Measurements from ENCODE around the gene ACTA1. TPM values are rescaled to one million over a fixed set of nuclear protein-coding genes. Genes with fewer than 3 reads are reported as not detected.

ACTA1 gene
- total RNA-seq, 4 donors from 2014 or later: not detected

DNA sequence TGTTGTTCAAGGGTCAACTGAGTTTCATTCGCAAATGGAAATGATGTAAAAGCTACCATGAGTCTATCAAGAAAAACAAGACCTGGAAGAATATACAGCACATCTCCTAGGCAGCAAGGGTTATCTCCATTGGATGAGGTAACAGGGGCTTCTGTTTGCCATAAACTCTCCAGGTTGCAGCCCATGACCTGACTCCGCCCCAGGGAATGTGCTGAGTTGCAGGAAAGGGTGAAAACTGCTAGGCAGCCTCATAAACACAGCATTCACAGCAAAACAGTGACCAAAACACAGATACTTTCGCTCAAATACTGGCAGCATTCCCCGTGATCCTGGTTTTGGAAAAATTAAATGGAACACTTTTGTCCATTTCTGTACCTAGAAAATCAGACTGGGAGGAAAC, 20.2 kb upstream of the ACTA1 start:
- TF ChIP-seq, protein P1, sequence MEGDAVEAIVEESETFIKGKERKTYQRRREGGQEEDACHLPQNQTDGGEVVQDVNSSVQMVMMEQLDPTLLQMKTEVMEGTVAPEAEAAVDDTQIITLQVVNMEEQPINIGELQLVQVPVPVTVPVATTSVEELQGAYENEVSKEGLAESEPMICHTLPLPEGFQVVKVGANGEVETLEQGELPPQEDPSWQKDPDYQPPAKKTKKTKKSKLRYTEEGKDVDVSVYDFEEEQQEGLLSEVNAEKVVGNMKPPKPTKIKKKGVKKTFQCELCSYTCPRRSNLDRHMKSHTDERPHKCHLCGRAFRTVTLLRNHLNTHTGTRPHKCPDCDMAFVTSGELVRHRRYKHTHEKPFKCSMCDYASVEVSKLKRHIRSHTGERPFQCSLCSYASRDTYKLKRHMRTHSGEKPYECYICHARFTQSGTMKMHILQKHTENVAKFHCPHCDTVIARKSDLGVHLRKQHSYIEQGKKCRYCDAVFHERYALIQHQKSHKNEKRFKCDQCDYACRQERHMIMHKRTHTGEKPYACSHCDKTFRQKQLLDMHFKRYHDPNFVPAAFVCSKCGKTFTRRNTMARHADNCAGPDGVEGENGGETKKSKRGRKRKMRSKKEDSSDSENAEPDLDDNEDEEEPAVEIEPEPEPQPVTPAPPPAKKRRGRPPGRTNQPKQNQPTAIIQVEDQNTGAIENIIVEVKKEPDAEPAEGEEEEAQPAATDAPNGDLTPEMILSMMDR (IDR thresholded peaks at IDR 0.05; ENCODE audit: low read depth): no peak

DNA sequence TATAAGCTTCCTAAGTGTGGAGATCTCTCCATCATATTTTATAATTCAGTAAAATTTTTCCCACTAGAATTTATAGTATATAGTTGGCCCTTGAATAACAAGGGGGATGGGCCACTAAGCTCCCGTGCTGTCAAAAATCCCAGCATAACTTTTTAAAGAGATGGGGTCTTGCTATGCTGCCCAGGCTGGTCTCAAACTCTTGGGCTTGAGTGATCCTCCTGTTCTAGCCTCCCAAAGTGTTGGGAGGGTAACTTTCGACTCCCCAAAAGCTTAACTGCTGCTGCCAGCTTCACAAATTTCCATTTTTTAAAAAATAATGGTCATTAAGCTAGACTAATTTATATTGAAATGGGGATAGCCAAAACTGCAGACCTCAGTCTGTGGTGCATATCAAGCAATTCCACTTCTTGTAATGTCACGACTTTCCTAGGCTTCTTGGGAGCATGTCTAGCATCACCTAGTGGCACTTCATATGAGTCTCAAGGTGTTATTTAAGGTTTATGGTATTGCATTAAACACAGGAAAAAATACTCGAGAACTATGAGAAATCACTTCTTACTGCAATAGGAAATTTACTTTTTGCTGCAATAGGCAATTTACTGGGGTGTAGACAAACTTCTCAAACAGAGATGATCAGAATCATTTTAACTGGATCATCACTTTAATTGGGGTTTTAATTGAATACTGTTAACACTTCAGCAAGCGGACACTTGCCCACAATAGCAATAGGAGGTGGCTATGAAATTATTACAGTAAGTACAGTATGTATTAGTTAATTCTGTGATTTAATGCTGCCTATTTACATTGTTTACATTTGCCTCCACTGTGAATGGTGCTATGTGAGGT, 19.3 kb upstream of the ACTA1 start:
- TF ChIP-seq, protein P1 (IDR thresholded peaks at IDR 0.05; ENCODE audit: low read depth): no peak

DNA sequence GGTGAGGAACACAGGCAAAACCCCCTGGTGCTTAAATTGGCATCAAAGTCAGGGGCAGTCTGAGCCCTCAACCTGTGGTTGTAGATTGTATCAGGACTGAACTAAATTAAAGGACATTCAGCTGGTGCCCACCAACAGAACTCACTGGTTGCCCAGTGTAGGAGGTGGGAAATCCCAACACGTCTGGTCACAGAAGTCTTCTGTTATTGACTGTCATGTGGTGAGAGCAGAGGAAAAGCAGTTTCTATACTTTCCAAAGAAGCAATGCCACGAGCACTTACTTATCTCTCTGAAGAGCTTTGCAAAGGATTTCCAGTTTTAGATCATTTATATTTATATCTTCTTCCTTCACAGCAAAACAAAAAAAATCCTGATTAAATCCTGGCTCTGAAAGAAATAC, 15.0 kb upstream of the ACTA1 start:
- TF ChIP-seq, protein P1 (IDR thresholded peaks at IDR 0.05; ENCODE audit: low read depth): no peak

DNA sequence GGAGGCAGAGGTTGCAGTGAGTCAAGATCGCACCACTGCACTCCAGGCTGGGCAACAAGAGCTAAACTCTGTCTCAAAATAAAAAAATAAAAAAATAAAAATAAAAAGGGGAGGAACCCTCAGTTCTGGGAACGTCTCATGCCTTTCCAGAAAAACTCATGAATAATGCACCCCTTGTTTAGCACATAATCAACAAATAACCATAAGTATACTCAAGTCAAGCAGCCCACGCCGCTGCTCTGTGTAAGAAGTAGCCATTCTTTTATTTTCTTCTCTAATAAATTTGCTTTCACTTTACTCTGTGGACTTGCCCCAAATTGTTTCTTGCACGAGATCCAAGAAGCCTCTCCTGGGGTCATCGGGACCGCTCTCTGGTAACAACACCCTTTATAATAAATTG, 14.5 kb upstream of the ACTA1 start:
- TF ChIP-seq, protein P1 (IDR thresholded peaks at IDR 0.05; ENCODE audit: low read depth): no peak

DNA sequence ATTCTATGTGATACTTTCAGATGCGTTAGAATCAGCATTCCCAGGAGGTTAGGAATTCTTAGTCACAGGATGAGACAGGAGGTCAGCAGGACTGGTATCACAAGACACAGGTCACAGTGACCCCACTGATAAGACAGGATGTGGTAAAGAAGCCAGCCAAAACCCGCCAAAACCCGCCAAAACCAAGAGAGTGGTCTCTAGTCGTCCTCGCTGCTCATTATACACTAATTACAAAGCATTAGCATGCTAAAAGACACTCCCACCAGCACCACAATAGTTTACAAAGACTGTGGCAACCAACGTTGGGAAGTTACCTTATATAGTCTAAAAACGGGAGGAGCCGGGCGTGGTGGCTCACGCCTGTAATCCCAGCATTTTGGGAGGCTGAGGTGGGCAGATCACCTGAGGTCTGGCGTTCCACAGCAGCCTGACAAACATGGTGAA, 13.9 kb upstream of the ACTA1 start:
- TF ChIP-seq, protein P1 (IDR thresholded peaks at IDR 0.05; ENCODE audit: low read depth): no peak

DNA sequence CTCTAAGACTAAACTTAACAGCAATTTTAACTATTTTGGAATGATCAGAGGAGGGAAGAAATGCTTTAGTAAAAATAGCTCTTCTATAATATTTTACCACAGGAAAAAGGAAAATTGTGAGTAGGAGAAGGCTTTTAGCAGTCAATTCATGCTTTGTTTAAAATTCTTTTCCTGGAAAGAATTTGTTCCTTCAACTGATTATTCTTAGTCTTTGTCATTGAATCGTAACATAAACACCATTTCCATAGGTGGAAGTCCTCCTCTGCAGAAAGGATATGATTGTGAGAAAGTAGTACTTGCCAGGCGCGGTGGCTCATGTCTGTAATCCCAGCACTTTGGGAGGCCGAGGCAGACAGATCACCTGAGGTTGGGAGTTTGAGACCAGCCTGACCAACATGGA, 11.9 kb upstream of the ACTA1 start:
- TF ChIP-seq, protein P1 (IDR thresholded peaks at IDR 0.05; ENCODE audit: low read depth): no peak

DNA sequence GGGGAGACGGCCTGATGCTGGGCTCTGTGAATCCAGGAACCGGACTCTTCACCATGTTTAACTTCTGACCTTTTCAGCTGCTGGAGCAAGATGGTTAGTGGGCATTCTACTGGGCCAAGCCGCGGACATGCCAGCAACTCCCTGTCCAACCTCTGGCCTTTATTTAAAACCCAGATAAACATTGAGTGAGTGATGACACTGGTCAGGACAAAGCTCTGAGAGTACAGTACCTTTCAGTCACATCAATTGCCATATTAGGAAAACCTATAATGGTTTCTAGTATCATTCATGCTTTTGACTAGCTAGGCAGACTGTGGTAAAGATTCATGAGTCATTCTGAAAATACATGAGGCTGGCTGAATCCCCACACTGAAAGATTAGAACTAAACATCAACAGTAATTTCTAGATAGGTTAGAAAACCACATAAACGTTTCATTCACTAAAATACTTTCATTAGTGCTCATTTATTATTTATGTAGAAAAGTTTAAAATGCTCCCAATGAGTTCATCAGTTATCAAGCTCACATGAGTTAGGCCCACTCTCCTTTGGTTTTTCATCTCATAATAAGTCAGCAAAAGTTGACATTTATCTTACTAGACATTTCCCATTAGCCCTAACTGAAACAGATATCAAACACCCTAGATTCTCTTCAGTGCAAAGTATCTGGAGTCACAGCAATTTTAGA, 7.1 kb upstream of the ACTA1 start:
- TF ChIP-seq, protein P1 (IDR thresholded peaks at IDR 0.05; ENCODE audit: low read depth): no peak

Data from subcutaneous adipose tissue (tissue), 4 donors.